ENCODE measurements around the gene CDH23.

The CDH23 gene

GRCh38 chr10:71517298-71518169, 120.8 kb downstream of the CDH23 start:
- DNase-seq (ENCODE audit: low spot score), result no peak

GRCh38 chr10:71520042-71520441, 123.3 kb downstream of the CDH23 start:
- no peak for DNase-seq (ENCODE audit: low spot score)

GRCh38 chr10:71521504-71522441, 125.1 kb downstream of the CDH23 start:
- no peak for DNase-seq (ENCODE audit: low spot score)

GRCh38 chr10:71522442-71523144, 125.9 kb downstream of the CDH23 start:
- DNase-seq (ENCODE audit: low spot score), result no peak

GRCh38 chr10:71523756-71524155, 127.0 kb downstream of the CDH23 start:
- no peak for DNase-seq (ENCODE audit: low spot score)

- no peak for DNase-seq (ENCODE audit: low spot score)
Observed at GRCh38 chr10:71525092-71525491, 128.4 kb downstream of the CDH23 start.

GRCh38 chr10:71525721-71526120, 129.0 kb downstream of the CDH23 start:
- DNase-seq (ENCODE audit: low spot score), result no peak

- no peak for DNase-seq (ENCODE audit: low spot score)
Observed at GRCh38 chr10:71526653-71527052, 129.9 kb downstream of the CDH23 start.

GRCh38 chr10:71527135-71527534, 130.4 kb downstream of the CDH23 start:
- DNase-seq (ENCODE audit: low spot score), result no peak

GRCh38 chr10:71528371-71529206, 131.9 kb downstream of the CDH23 start:
- no peak for DNase-seq (ENCODE audit: low spot score)

GRCh38 chr10:71529207-71529827, 132.6 kb downstream of the CDH23 start:
- DNase-seq (ENCODE audit: low spot score), result no peak

- DNase-seq (ENCODE audit: low spot score), result no peak
Observed at GRCh38 chr10:71530781-71531180, 134.1 kb downstream of the CDH23 start.

- no peak for DNase-seq (ENCODE audit: low spot score)
Observed at GRCh38 chr10:71531485-71532446, 135.0 kb downstream of the CDH23 start.

- no peak for DNase-seq (ENCODE audit: low spot score)
Observed at GRCh38 chr10:71532878-71533277, 136.2 kb downstream of the CDH23 start.

- no peak for DNase-seq (ENCODE audit: low spot score)
Observed at GRCh38 chr10:71533936-71534335, 137.2 kb downstream of the CDH23 start.

- DNase-seq (ENCODE audit: low spot score), result no peak
Observed at GRCh38 chr10:71534568-71535194, 138.0 kb downstream of the CDH23 start.

- no peak for DNase-seq (ENCODE audit: low spot score)
Observed at GRCh38 chr10:71536332-71536731, 139.6 kb downstream of the CDH23 start.

- DNase-seq (ENCODE audit: low spot score), result no peak
Observed at GRCh38 chr10:71537125-71537524, 140.4 kb downstream of the CDH23 start.

- no peak for DNase-seq (ENCODE audit: low spot score)
Observed at GRCh38 chr10:71537681-71538080, 141.0 kb downstream of the CDH23 start.
